HG03066 (cell line): ENCODE data around the gene EVI5L.

Experiments used
- ATAC-seq: cut with Tn5 transposase; IDR thresholded peaks from one replicate; pipeline ENCODE4 v1.9.1; 2021; ENCODE audit warnings: low read depth; ENCODE audit not compliant: unreplicated experiment

EVI5L gene

GRCh38 chr19:7908742-7909461 lies 78.9 kb downstream of the EVI5L start:
- ATAC-seq: no peak

GRCh38 chr19:7909471-7910067 lies 79.6 kb downstream of the EVI5L start:
- ATAC-seq: no peak

DNA sequence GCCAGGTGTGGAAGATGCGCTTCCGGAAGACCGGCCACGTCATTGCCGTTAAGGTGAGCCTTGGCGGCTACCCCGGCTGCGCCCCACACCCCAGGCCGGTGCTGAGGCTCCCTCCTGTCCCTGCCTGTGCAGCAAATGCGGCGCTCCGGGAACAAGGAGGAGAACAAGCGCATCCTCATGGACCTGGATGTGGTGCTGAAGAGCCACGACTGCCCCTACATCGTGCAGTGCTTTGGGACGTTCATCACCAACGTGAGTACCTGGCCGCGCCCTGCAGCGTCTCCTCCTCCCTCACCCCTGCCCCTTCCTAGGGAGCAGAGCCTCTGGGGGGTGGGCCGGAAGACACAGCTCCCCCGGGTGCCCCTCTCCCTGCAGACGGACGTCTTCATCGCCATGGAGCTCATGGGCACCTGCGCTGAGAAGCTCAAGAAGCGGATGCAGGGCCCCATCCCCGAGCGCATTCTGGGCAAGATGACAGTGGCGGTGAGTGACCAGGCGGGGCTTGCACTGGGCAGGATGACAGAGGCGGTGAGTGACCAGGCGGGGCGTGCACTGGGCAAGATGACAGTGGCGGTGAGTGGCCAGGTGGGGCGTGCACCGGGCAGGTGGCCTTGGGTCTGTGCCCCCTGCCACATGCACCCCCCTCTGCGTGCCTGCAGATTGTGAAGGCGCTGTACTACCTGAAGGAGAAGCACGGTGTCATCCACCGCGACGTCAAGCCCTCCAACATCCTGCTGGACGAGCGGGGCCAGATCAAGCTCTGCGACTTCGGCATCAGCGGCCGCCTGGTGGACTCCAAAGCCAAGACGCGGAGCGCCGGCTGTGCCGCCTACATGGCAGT lies 80.5 kb downstream of the EVI5L start:
- ATAC-seq: no peak

- ATAC-seq: no peak
Observed at GRCh38 chr19:7911508-7912143, 81.6 kb downstream of the EVI5L start.

- no peak for ATAC-seq
Observed at GRCh38 chr19:7912144-7912696, 82.2 kb downstream of the EVI5L start.

- ATAC-seq: no peak
Observed at GRCh38 chr19:7912697-7913564, 82.9 kb downstream of the EVI5L start.

DNA sequence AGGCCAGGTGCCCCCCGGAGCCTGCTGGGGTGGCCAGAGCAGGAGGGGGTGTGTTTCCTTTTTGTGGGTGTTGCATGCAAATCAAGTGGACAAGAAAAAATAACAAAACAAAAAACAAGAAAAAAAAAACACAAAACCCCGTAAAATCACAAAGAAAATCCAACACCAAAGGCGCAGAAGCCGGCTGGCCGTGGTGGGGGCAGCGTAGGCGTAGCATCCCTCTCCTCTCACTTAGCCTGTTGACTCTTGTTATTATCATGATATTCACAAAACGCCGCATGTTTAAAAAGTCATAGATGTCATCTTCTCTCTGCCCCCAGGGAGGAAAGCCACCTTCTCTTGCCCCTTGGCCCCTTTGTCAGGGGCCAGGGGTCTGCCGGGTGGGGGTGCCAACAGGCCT lies 83.6 kb downstream of the EVI5L start:
- no peak for ATAC-seq

DNA sequence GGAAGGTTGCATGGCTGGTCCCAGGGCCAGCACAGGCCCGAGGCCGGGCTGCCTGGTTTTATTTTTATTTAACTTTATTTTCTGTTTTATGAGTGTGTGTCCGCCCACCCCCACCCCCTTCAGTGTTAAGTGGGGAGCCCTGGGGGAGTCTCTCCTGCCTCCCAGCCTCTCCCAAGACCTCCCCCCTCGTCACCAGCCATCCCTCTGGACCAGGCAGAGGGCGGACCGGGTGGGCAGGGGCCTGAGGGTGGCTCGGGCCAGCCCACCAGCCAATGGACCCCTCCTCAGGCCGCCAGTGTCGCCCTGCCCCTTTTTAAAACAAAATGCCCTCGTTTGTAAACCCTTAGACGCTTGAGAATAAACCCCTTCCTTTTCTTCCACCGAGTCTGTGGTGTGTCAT lies 84.1 kb downstream of the EVI5L start:
- ATAC-seq: no peak
